ENCODE results near the gene ARHGAP12.

- TF ChIP-seq CTCF (IDR thresholded peaks at IDR 0.05) (no peak), POLR2AphosphoS5 (IDR thresholded peaks at IDR 0.05) (no peak), POLR2A (IDR thresholded peaks at IDR 0.05) (no peak)
These were observed 14.3 kb downstream of the ARHGAP12 start for GRCh38 chr10:31914370-31914769.
